ENCODE measurements around the gene XPR1. TPM values are rescaled to one million over a fixed set of nuclear protein-coding genes. Genes with fewer than 3 reads are reported as not detected.

The XPR1 gene
- total and polyA plus RNA-seq, 2 of the 8 experiments (the other 6 are each of a cell fraction or from before 2014, with no cell fraction given): 28.6 to 43.9 TPM

- Histone ChIP-seq H3K18ac (ENCODE audit: extremely low read depth, low read length) (no peak overlapping the region), H3K79me2 (ENCODE audit: control insufficient read depth in 1 of 2, insufficient read depth in 2 of 2, low read length in 2 of 2) (peaks cover 0 to 12% of the 10 kb centered on the region in 2 experiments; a peak in 2 of 4 replicates), H4K91ac (replicated peaks; ENCODE audit: insufficient read length, low read length) (no peak overlapping the region), H4K20me1 (replicated peaks in 1 of 2; ENCODE audit: control insufficient read depth in 1 of 2, insufficient read depth in 2 of 2, low read length in 2 of 2) (no peaks in the 10 kb centered on the region), H3K4me3 (ENCODE audit: extremely low read depth in 1 of 4, insufficient read depth in 2 of 4, low read depth in 3 of 4, low read length in 4 of 4) (no peak overlapping the region), H3K9ac (replicated peaks in 1 of 4; ENCODE audit: extremely low read depth in 1 of 4, low read depth in 3 of 4, low read length in 3 of 4) (no peak overlapping the region), H2BK15ac (ENCODE audit: low read length) (no peak overlapping the region), H3K36me3 (ENCODE audit: control insufficient read depth in 2 of 4, insufficient read depth in 4 of 4, low read length in 3 of 4) (no peaks in the 10 kb centered on the region; a peak in 1 of 8 replicates), H4K5ac (ENCODE audit: insufficient read length, low read depth, low read length) (no peak overlapping the region), H3K4ac (replicated peaks; ENCODE audit: insufficient read length, low read depth, low read length) (no peak overlapping the region), H2BK5ac (ENCODE audit: low read depth, low read length) (no peak overlapping the region), H3K79me1 (ENCODE audit: low read depth, low read length) (no peaks in the 10 kb centered on the region; the same call in 1 of the 2 replicates), H2AFZ (ENCODE audit: low read length) (no peak overlapping the region), H2BK120ac (replicated peaks; ENCODE audit: low read depth, low read length) (no peak overlapping the region), H2AK5ac (ENCODE audit: low read depth, low read length) (no peak overlapping the region), H3K4me2 (ENCODE audit: insufficient read depth in 1 of 2, low read depth in 2 of 2, low read length in 2 of 2) (no peak overlapping the region), H3K9me3 (ENCODE audit: insufficient read depth in 2 of 2, low read depth in 1 of 2, low read length in 1 of 2) (no peaks in the 10 kb centered on the region; a peak in 1 of 4 replicates), H3K56ac (replicated peaks; ENCODE audit: insufficient read length, low read depth, low read length) (no peak overlapping the region), H2BK20ac (ENCODE audit: low read length) (no peak overlapping the region), H3K27ac (ENCODE audit: low read depth, low read length) (no peak overlapping the region), H3K23me2 (ENCODE audit: low read depth, low read length) (no peaks in the 10 kb centered on the region), H2BK12ac (ENCODE audit: low read depth, low read length) (no peak overlapping the region), H4K8ac (ENCODE audit: extremely low read depth, insufficient read depth, low read length) (no peak overlapping the region), H3K4me1 (replicated peaks in 1 of 4; ENCODE audit: control insufficient read depth in 3 of 4, insufficient read depth in 4 of 4, low read length in 3 of 4) (no peaks in the 10 kb centered on the region; a peak in 2 of 7 replicates), H3K27me3 (replicated peaks in 1 of 4; ENCODE audit: control insufficient read depth in 3 of 4, extremely low read depth in 1 of 4, insufficient read depth in 3 of 4, low read length in 3 of 4) (no peaks in the 10 kb centered on the region), H3K14ac (ENCODE audit: insufficient read length) (no peak overlapping the region), H3K23ac (ENCODE audit: insufficient read length) (no peak overlapping the region)
- POLR2A ChIA-PET (ENCODE audit: partially characterized antibody): no interaction called here
- FAIRE-seq: no peak
- CTCF ChIA-PET (ENCODE audit: partially characterized antibody): no interaction called here
- no peak for DNase-seq (ENCODE audit: low read depth in 1 of 2, low spot score in 2 of 2)
- TF ChIP-seq EP300 (IDR thresholded peaks at IDR 0.05; ENCODE audit: borderline replicate concordance in 1 of 2, low read depth in 2 of 2, low read length in 2 of 2) (no peak), BRCA1 (IDR thresholded peaks at IDR 0.05; ENCODE audit: low read depth, low read length) (no peak), HDAC2 (IDR thresholded peaks at IDR 0.05; ENCODE audit: borderline replicate concordance in 1 of 2, low read depth in 2 of 2, low read length in 2 of 2) (no peak), RAD21 (IDR thresholded peaks at IDR 0.05 in 1 of 2, conservative IDR thresholded peaks at IDR 0.05 in 1 of 2; ENCODE audit: low read depth in 2 of 2, low read length in 2 of 2) (no peak), POLR2A (IDR thresholded peaks at IDR 0.05; ENCODE audit: control extremely low read depth in 1 of 2, low read depth in 2 of 2, low read length in 2 of 2) (no peak), RXRA (IDR thresholded peaks at IDR 0.05; ENCODE audit: insufficient read depth, low read depth, low read length) (no peak), PHF8 (conservative IDR thresholded peaks at IDR 0.05; ENCODE audit: low read depth, low read length) (no peak)
These were observed 112.0 kb downstream of the XPR1 start for GRCh38 chr1:180743868-180744267.

Data from H1 (cell line).